NCI-H2227 treated with DMSO at 0.1 percent for 48 hours (cell line): ENCODE measurements around the gene NCKAP5.

Experiments used
- DNase-seq: peaks from one replicate; lab custom pipeline; 2025; lab: John Stamatoyannopoulos, UW

NCKAP5 gene

GRCh38 chr2:132941296-132942020 is 626.8 kb downstream of the NCKAP5 start:
- no peak for DNase-seq

- no peak for DNase-seq
Measured at GRCh38 chr2:132937629-132938028, 630.6 kb downstream of the NCKAP5 start.

GRCh38 chr2:132936791-132937190 is 631.5 kb downstream of the NCKAP5 start:
- DNase-seq = no peak

- no peak for DNase-seq
Measured at GRCh38 chr2:132936261-132936660, 632.0 kb downstream of the NCKAP5 start.

- no peak for DNase-seq
Measured at GRCh38 chr2:132929786-132930185, 638.5 kb downstream of the NCKAP5 start.

- no peak for DNase-seq
Measured at GRCh38 chr2:132923787-132924186, 644.5 kb downstream of the NCKAP5 start.

- peak; percentile 56 for DNase-seq
Measured at GRCh38 chr2:132915812-132916549, 652.3 kb downstream of the NCKAP5 start.

- peak; percentile 88 for DNase-seq
Measured at GRCh38 chr2:132911726-132912724, 656.2 kb downstream of the NCKAP5 start.

- DNase-seq = no peak
Measured at GRCh38 chr2:132910432-132910831, 657.8 kb downstream of the NCKAP5 start.

GRCh38 chr2:132909427-132909826 is 658.8 kb downstream of the NCKAP5 start:
- DNase-seq = no peak

- DNase-seq = no peak
Measured at GRCh38 chr2:132904142-132904842, 664.0 kb downstream of the NCKAP5 start.

- DNase-seq = no peak
Measured at GRCh38 chr2:132902626-132903025, 665.6 kb downstream of the NCKAP5 start.

GRCh38 chr2:132901661-132902060 is 666.6 kb downstream of the NCKAP5 start:
- DNase-seq = no peak

- DNase-seq = no peak
Measured at GRCh38 chr2:132897111-132897510, 671.2 kb downstream of the NCKAP5 start.

- DNase-seq = no peak
Measured at GRCh38 chr2:132896073-132896472, 672.2 kb downstream of the NCKAP5 start.

GRCh38 chr2:132891498-132891897 is 676.8 kb downstream of the NCKAP5 start:
- DNase-seq = no peak

- no peak for DNase-seq
Measured at GRCh38 chr2:132886574-132886973, 681.7 kb downstream of the NCKAP5 start.

- DNase-seq = peak; percentile 62
Measured at GRCh38 chr2:132884705-132885104, 683.6 kb downstream of the NCKAP5 start.

GRCh38 chr2:132884292-132884691 is 684.0 kb downstream of the NCKAP5 start:
- no peak for DNase-seq

GRCh38 chr2:132883430-132883829 is 684.8 kb downstream of the NCKAP5 start:
- no peak for DNase-seq

- DNase-seq = no peak
Measured at GRCh38 chr2:132881546-132881945, 686.7 kb downstream of the NCKAP5 start.

GRCh38 chr2:132877923-132878322 is 690.3 kb downstream of the NCKAP5 start:
- DNase-seq = peak; percentile 13
